Measurements from ENCODE around the gene KLHL14. TPM values are rescaled to one million over a fixed set of nuclear protein-coding genes. Genes with fewer than 3 reads are reported as not detected.

The KLHL14 gene
- total and polyA plus RNA-seq, 2 of the 13 experiments (the other 11 are each of a cell fraction or from before 2014, with no cell fraction given) = 16.0 to 41.8 TPM

GRCh38 chr18:32770054-32770665 is 2.7 kb downstream of the KLHL14 start (continued):
- TF ChIP-seq HNF1A (IDR thresholded peaks at IDR 0.05; ENCODE audit: low read depth) (no peak), HNF1A (CRISPR knock-in tag; IDR thresholded peaks at IDR 0.05; ENCODE audit: borderline replicate concordance) (no peak), RCOR2 (CRISPR knock-in tag; IDR thresholded peaks at IDR 0.05) (no peak), ZNF101 (CRISPR knock-in tag; IDR thresholded peaks at IDR 0.05; ENCODE audit: borderline replicate concordance, low read depth) (no peak), ZNF350 (CRISPR knock-in tag; IDR thresholded peaks at IDR 0.05; ENCODE audit: borderline replicate concordance, low read depth) (no peak), ZBTB3 (CRISPR knock-in tag; IDR thresholded peaks at IDR 0.05; ENCODE audit: borderline replicate concordance, low read depth) (no peak), JUND (CRISPR knock-in tag; IDR thresholded peaks at IDR 0.05) (0 out of 2 replicates have a peak, but pooled peaks have one; percentile 6), FOXO4 (CRISPR knock-in tag; conservative IDR thresholded peaks at IDR 0.05) (0 out of 2 replicates have a peak, but pooled peaks have one; percentile 53), ARHGAP35 (CRISPR knock-in tag; IDR thresholded peaks at IDR 0.05; ENCODE audit: borderline replicate concordance) (0 out of 2 replicates have a peak, but pooled peaks have one; percentile 18), ZMYM3 (CRISPR knock-in tag; IDR thresholded peaks at IDR 0.05) (no peak; the same call in 1 of the 2 replicates), RAD21 (CRISPR knock-in tag; IDR thresholded peaks at IDR 0.05) (no peak; the same call in none of the 2 replicates), AKAP8 (CRISPR knock-in tag; IDR thresholded peaks at IDR 0.05) (no peak), ZNF737 (CRISPR knock-in tag; IDR thresholded peaks at IDR 0.05; ENCODE audit: borderline replicate concordance) (no peak), SIN3A (IDR thresholded peaks at IDR 0.05; ENCODE audit: borderline replicate concordance, low read depth, low read length) (no peak), ZNF451 (CRISPR knock-in tag; IDR thresholded peaks at IDR 0.05) (peak; percentile 58; the same call in 1 of the 2 replicates), CREBL2 (CRISPR knock-in tag; IDR thresholded peaks at IDR 0.05; ENCODE audit: borderline replicate concordance) (no peak), ZNF562 (CRISPR knock-in tag; IDR thresholded peaks at IDR 0.05; ENCODE audit: borderline replicate concordance) (no peak), PBX2 (CRISPR knock-in tag; IDR thresholded peaks at IDR 0.05) (no peak), ZBTB7B (CRISPR knock-in tag; IDR thresholded peaks at IDR 0.05) (no peak; the same call in 1 of the 2 replicates), HIC2 (CRISPR knock-in tag; IDR thresholded peaks at IDR 0.05; ENCODE audit: low read depth) (no peak)

Measured in HepG2 (cell line).